Cardiac fibroblast (primary cell): ENCODE results near the gene BET1.
A peak's percentile ranks its signal among the peaks of the same experiment; 100 is the strongest.
"Not testable (repeated sequence)": the region's sequence is repeated elsewhere in the genome, so short reads cannot be mapped to it uniquely, and the experiment has no call there.

Experiments used
- DNase-seq, 2 donors: peaks; one replicate each; pipeline versions ENCODE4 v3.0.0 to v3.0.0-alpha.2; 2010; ENCODE audit warnings: low read depth in 2 of 2
- H3K4me3 ChIP-seq, 2 donors: replicated peaks in 1 of 2; 1 replicate in 1 of 2; 2 replicates in 1 of 2; pipeline ENCODE4 v1.5.1; 2011; ENCODE audit warnings: low read depth in 2 of 2, low read length in 2 of 2, mild to moderate bottlenecking in 2 of 2, moderate library complexity in 1 of 2
- CTCF ChIP-seq: IDR thresholded peaks from one replicate; pipeline ENCODE4 v1.5.1; 2011; ENCODE audit warnings: low read depth, mild to moderate bottlenecking, low read length, inconsistent platforms

The BET1 gene

DNA sequence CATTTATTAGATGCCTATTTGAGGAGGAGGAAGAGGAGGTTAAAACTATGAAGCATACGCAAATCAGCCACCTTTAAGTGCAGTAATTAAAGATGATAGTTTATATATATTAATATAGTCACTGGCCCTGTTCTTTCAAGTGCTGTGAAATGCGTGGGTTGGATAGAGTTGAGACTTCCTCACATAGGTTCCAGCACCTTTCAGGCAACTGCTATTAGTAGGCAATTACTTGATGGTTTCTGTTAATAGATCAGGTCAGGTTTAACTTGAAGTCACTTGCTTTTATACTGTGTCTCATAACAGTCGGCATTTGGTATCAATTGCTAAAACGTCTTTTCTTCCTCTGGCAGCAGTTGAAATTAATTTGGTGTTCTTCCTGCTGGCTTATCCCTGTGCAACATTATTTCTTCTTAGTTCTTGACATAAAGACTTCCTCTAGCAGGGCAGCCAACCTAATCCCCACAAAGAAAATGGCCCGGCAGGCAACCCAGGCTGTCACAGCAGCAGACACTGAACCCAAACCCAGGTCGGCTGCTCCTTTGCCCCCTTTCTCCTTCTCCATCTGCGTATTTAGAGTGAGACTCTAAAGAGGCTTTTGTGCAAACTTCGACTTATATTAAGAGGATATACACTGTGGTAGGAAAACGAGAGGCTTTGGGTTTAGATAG is 35.3 kb upstream of the BET1 start:
- DNase-seq, result no peak
- TF ChIP-seq CTCF, result no peak
- H3K4me3 ChIP-seq, result no peak overlapping the region

- H3K4me3 ChIP-seq, result no peak overlapping the region
- no peak for TF ChIP-seq CTCF
- no peak for DNase-seq
These were observed 27.7 kb upstream of the BET1 start for GRCh38 chr7:94031865-94032264.

GRCh38 chr7:94030634-94031033 is 26.5 kb upstream of the BET1 start:
- no peak for DNase-seq
- no peak for TF ChIP-seq CTCF
- H3K4me3 ChIP-seq, result no peak overlapping the region

- no peak for DNase-seq
- H3K4me3 ChIP-seq, result no peak overlapping the region
- no peak for TF ChIP-seq CTCF
These were observed 25.8 kb upstream of the BET1 start for GRCh38 chr7:94029976-94030375.

DNA sequence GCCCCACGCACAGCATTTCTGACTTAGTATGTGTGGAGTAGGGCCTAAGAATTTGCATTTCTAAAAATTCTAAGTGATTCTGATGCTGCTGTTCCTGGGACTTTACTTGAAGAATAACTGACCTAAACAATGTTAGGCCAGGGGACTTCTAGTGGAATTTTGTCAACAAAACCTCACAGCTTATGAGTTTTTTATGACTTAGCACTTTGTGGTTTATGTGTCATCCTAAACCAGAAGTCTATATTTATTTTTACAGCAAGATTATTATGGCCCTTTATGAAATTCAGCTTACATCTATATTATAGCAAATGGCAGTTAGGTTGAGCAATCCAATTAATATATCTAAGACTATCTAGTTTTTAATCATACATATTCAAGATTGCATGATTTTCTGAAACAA is 24.6 kb upstream of the BET1 start:
- TF ChIP-seq CTCF, result no peak
- H3K4me3 ChIP-seq, result no peak overlapping the region
- DNase-seq, result peak; percentile 15 to 82

GRCh38 chr7:94026619-94027018 is 22.5 kb upstream of the BET1 start:
- DNase-seq, H3K4me3 ChIP-seq: not testable (repeated sequence)

GRCh38 chr7:94022550-94022949 is 18.4 kb upstream of the BET1 start:
- TF ChIP-seq CTCF, result no peak
- no peak overlapping the region for H3K4me3 ChIP-seq
- peak in 1 of 2 donors; percentile 86 for DNase-seq
